ENCODE data around the gene BNC2.

Gene BNC2

GRCh38 chr9:16532681-16533450, 337.6 kb downstream of the BNC2 start:
- Histone ChIP-seq H3K9ac (ENCODE audit: low read length) (no peak overlapping the region), H3K27ac (ENCODE audit: low read depth, low read length, poor library complexity, severe bottlenecking) (no peak overlapping the region), H3K4me2 (ENCODE audit: low read length) (no peak overlapping the region), H3K9me3 (ENCODE audit: low read length) (no peaks in the 10 kb centered on the region), H3K27me3 (ENCODE audit: insufficient read depth, low read length) (no peaks in the 10 kb centered on the region), H2AFZ (ENCODE audit: low read length) (no peak overlapping the region), H3F3A (ENCODE audit: insufficient read depth, low read length) (no peaks in the 10 kb centered on the region), H3K4me3 (ENCODE audit: low read depth, low read length, poor library complexity, severe bottlenecking) (no peak overlapping the region), H3K4me1 (ENCODE audit: insufficient read depth, low read length, severe bottlenecking) (no peaks in the 10 kb centered on the region), H4K20me1 (ENCODE audit: insufficient read depth, low read length) (no peaks in the 10 kb centered on the region), H3K9me2 (ENCODE audit: low read depth, low read length) (no peaks in the 10 kb centered on the region), H3K36me3 (ENCODE audit: insufficient read depth, low read length) (no peaks in the 10 kb centered on the region), H3K79me2 (ENCODE audit: insufficient read depth, low read length) (no peaks in the 10 kb centered on the region)
- TF ChIP-seq, protein P1, sequence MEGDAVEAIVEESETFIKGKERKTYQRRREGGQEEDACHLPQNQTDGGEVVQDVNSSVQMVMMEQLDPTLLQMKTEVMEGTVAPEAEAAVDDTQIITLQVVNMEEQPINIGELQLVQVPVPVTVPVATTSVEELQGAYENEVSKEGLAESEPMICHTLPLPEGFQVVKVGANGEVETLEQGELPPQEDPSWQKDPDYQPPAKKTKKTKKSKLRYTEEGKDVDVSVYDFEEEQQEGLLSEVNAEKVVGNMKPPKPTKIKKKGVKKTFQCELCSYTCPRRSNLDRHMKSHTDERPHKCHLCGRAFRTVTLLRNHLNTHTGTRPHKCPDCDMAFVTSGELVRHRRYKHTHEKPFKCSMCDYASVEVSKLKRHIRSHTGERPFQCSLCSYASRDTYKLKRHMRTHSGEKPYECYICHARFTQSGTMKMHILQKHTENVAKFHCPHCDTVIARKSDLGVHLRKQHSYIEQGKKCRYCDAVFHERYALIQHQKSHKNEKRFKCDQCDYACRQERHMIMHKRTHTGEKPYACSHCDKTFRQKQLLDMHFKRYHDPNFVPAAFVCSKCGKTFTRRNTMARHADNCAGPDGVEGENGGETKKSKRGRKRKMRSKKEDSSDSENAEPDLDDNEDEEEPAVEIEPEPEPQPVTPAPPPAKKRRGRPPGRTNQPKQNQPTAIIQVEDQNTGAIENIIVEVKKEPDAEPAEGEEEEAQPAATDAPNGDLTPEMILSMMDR (IDR thresholded peaks at IDR 0.05; ENCODE audit: low read length): no peak
- TF ChIP-seq EZH2 (IDR thresholded peaks at IDR 0.05; ENCODE audit: borderline replicate concordance, low read length): no peak

DNA sequence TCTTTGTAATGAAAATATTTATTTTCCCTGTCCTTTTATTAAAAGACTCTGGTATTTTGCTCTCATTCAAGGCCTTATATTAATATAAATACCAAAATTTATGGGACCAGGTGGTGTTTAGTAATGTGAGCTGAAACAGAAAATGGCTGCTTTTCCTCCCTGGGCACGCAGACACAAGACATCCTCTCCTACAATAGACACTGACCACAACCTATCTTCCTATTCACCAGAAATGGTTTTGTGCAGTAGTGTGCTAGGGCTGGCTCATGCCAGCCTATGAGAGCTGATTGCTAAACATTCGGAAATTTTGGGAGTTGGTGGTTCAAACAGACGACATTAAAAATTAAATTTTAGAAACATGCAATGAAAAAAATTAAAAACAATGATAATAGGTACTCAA, 338.2 kb downstream of the BNC2 start:
- Histone ChIP-seq H3K9me2 (ENCODE audit: low read depth, low read length) (no peaks in the 10 kb centered on the region), H3K9me3 (ENCODE audit: low read length) (no peaks in the 10 kb centered on the region), H3F3A (ENCODE audit: insufficient read depth, low read length) (no peaks in the 10 kb centered on the region), H3K79me2 (ENCODE audit: insufficient read depth, low read length) (no peaks in the 10 kb centered on the region), H2AFZ (ENCODE audit: low read length) (no peak overlapping the region), H3K4me2 (ENCODE audit: low read length) (no peak overlapping the region), H3K27me3 (ENCODE audit: insufficient read depth, low read length) (no peaks in the 10 kb centered on the region), H4K20me1 (ENCODE audit: insufficient read depth, low read length) (no peaks in the 10 kb centered on the region), H3K4me1 (ENCODE audit: insufficient read depth, low read length, severe bottlenecking) (no peaks in the 10 kb centered on the region), H3K27ac (ENCODE audit: low read depth, low read length, poor library complexity, severe bottlenecking) (no peak overlapping the region), H3K4me3 (ENCODE audit: low read depth, low read length, poor library complexity, severe bottlenecking) (no peak overlapping the region), H3K36me3 (ENCODE audit: insufficient read depth, low read length) (no peaks in the 10 kb centered on the region), H3K9ac (ENCODE audit: low read length) (no peak overlapping the region)
- TF ChIP-seq, protein P1 (IDR thresholded peaks at IDR 0.05; ENCODE audit: low read length): no peak
- no peak for TF ChIP-seq EZH2 (IDR thresholded peaks at IDR 0.05; ENCODE audit: borderline replicate concordance, low read length)

GRCh38 chr9:16530669-16531642, 339.5 kb downstream of the BNC2 start:
- Histone ChIP-seq H4K20me1 (ENCODE audit: insufficient read depth, low read length) (no peaks in the 10 kb centered on the region), H3K27me3 (ENCODE audit: insufficient read depth, low read length) (no peaks in the 10 kb centered on the region), H3K27ac (ENCODE audit: low read depth, low read length, poor library complexity, severe bottlenecking) (no peak overlapping the region), H3K36me3 (ENCODE audit: insufficient read depth, low read length) (no peaks in the 10 kb centered on the region), H3K79me2 (ENCODE audit: insufficient read depth, low read length) (no peaks in the 10 kb centered on the region), H2AFZ (ENCODE audit: low read length) (no peak overlapping the region), H3K9ac (ENCODE audit: low read length) (no peak overlapping the region), H3F3A (ENCODE audit: insufficient read depth, low read length) (no peaks in the 10 kb centered on the region), H3K9me3 (ENCODE audit: low read length) (no peaks in the 10 kb centered on the region), H3K4me1 (ENCODE audit: insufficient read depth, low read length, severe bottlenecking) (no peaks in the 10 kb centered on the region), H3K4me3 (ENCODE audit: low read depth, low read length, poor library complexity, severe bottlenecking) (no peak overlapping the region), H3K4me2 (ENCODE audit: low read length) (no peak overlapping the region), H3K9me2 (ENCODE audit: low read depth, low read length) (no peaks in the 10 kb centered on the region)
- TF ChIP-seq, protein P1 (IDR thresholded peaks at IDR 0.05; ENCODE audit: low read length): no peak
- no peak for TF ChIP-seq EZH2 (IDR thresholded peaks at IDR 0.05; ENCODE audit: borderline replicate concordance, low read length)
